Heart left ventricle (tissue), 16 donors: Measurements from ENCODE around the gene CYBA. TPM values are rescaled to one million over a fixed set of nuclear protein-coding genes. Genes with fewer than 3 reads are reported as not detected.

Experiments
- ATAC-seq, 4 donors: fragments of 200-7000 bp; cut with Tn5 transposase; one replicate each; pipeline ENCODE4 v1.9.1; 2020 to 2022; ENCODE audit warnings: moderate library complexity in 4 of 4, mild to moderate bottlenecking in 3 of 4, moderate number of reproducible peaks in 1 of 4
- DNase-seq, 5 donors: peaks; one replicate each; pipeline ENCODE4 v3.0.0-alpha.2; 2020
- H3K27ac ChIP-seq, 12 donors: fragments of 200-600 bp; sonication (generic) in 4 of 12; one replicate each; pipeline versions ENCODE4 v1.5.0 to v1.8.0; 2016 to 2022; ENCODE audit warnings: mild to moderate bottlenecking in 2 of 12
- H3K27me3 ChIP-seq, 9 donors: fragments of 200-600 bp; sonication (generic) in 2 of 9; one replicate each; pipeline versions ENCODE4 v1.5.1 to v1.8.0; 2016 to 2022; ENCODE audit warnings: mild to moderate bottlenecking in 3 of 9
- H3K36me3 ChIP-seq, 9 donors: fragments of 200-600 bp; sonication (generic) in 2 of 9; one replicate each; pipeline versions ENCODE4 v1.5.0 to v1.8.0; 2018 to 2022; ENCODE audit warnings: mild to moderate bottlenecking in 2 of 9
- H3K4me1 ChIP-seq, 12 donors: fragments of 200-600 bp; sonication (generic) in 4 of 12; one replicate each; pipeline versions ENCODE4 v1.5.0 to v1.8.0; 2016 to 2022; ENCODE audit warnings: mild to moderate bottlenecking in 3 of 12
- H3K4me3 ChIP-seq, 12 donors: fragments of 200-600 bp; sonication (generic) in 4 of 12; one replicate each; pipeline versions ENCODE4 v1.5.0 to v1.8.0; 2017 to 2022; ENCODE audit warnings: mild to moderate bottlenecking in 9 of 12, moderate library complexity in 4 of 12
- H3K9me3 ChIP-seq, 12 donors: fragments of 200-600 bp; sonication (generic) in 4 of 12; one replicate each; pipeline versions ENCODE4 v1.5.0 to v1.8.0; 2016 to 2022; ENCODE audit warnings: mild to moderate bottlenecking in 1 of 12
- CTCF ChIP-seq, 12 donors: fragments of 200-600 bp; sonication (generic) in 4 of 12; IDR thresholded peaks; one replicate each; pipeline versions ENCODE4 v1.5.0 to v1.8.0; 2018 to 2022; ENCODE audit warnings: antibody characterized with exemption in 12 of 12, mild to moderate bottlenecking in 5 of 12
- POLR2A ChIP-seq, 2 donors: fragments of 450-650 bp; IDR thresholded peaks; one replicate each; pipeline ENCODE4 v1.6.1; 2017; ENCODE audit warnings: antibody characterized with exemption in 2 of 2, mild to moderate bottlenecking in 2 of 2, moderate library complexity in 2 of 2
- WGBS, 4 donors: extraction: QIAGEN DNeasy Blood & Tissue Kit in 2 of 4; methylation state at CpG; one replicate each; pipeline versions ENCODE4 v1.1.5 to v1.1.7; 2013 to 2018; 5-methylcytosine and 5-hydroxymethylcytosine counted together
- intact Hi-C, 10 donors: fragments of 100-400 bp; cut with DNase I; formaldehyde crosslinking; loops; one replicate each; pipeline versions ENCODE4 v1.11.1 to v1.14.2; 2022
- polyA plus RNA-seq, 2 donors: library from polyadenylated mRNA; stranded (reverse); fragments of 200-250 nt; gene quantifications; one replicate each; pipeline ENCODE4 v1.2.3, GENCODE V29; 2013
- total RNA-seq, 9 donors: library from RNA; depleted of rRNA in 2 of 9; stranded (reverse); fragments of >200 nt in 2 of 9; fragmentation: NEBNext Ultra II Directional in 3 of 9; extraction: Animal tissue kit (Norgen Biotek cat#: 25700) in 3 of 9; gene quantifications; one replicate each; pipeline versions ENCODE4 v1.1.0 to v1.2.4, GENCODE V29; 2016 to 2023
- donor health status: ischemic (EF 13 %, LVEDD 7.1; RV severe dilation, severe dysfunction).
- donor health status: healthy with polysubstance abuse.
- donor health status: DM: no; HTN: yes; CAD: no.
- donor health status: DM: no; HTN: no; CAD: no.
- donor health status: ischemic (EF 25% LVEDD 6.9; RV normal size, moderate dysfunction).
- donor health status: ischemic (EF 25% LVEDD 5.7; RV mildly dilated, moderate dysfunction).
- donor health status: healthy.
- donor health status: DM: yes; HTN: yes; CAD: no.
- donor health status: ischemic (EF 35%, LVEDD 5.7; RV mildly dilated, moderate dysfunction).
- donor health status: nonischemic (EF 11% LVEDD 7.7; RV severe dilation, severe dysfunction).
- donor health status: DM: yes; HTN: yes; CAD: no.
- donor health status: PGD.
- donor health status: ischemic (EF 29% LVEDD 5.4; RV normal size, mild dysfunction).
- donor health status: nonischemic (EF 23%, LVEDD 6.1; RV moderate dilation, normal function).

The CYBA gene
- total and polyA plus RNA-seq, 11 donors, result 22.6 to 227 (median 46.5) TPM

- 6 to 10% (median 8%) methylated on average over 41 to 65 of the region's 65 CpGs for WGBS, 4 donors
- Histone ChIP-seq H3K36me3 (no peaks in the 10 kb centered on the region), H3K27me3 (peaks cover 0 to 76% (median 13%) of the 10 kb centered on the region in 9 donors), H3K4me1 (peaks cover 0 to 45% (median 23%) of the 10 kb centered on the region in 12 donors), H3K27ac (peak within 1 kb of the TSS in 5 of 12 donors; percentile 11 to 83 (median 34)), H3K4me3 (peak within 1 kb of the TSS; percentile 33 to 78 (median 59)), H3K9me3 (no peaks in the 10 kb centered on the region)
- DNase-seq (peak; percentile 81 to 93 (median 87)), ATAC-seq (peak; percentile 68 to 95 (median 90))
- intact Hi-C loops, result no loop called here
- TF ChIP-seq CTCF (IDR thresholded peaks at IDR 0.05), result no peak
- TF ChIP-seq POLR2A (IDR thresholded peaks at IDR 0.05), result no peak
These were observed 35.8 kb upstream of the CYBA start, which contains the start of gene SNAI3 for GRCh38 chr16:88686439-88687253. Gene SNAI3 (minus strand): TSS chr16:88686507. CDS start chr16:88686406, 101 bp downstream.

- H3K36me3 ChIP-seq, result peaks cover 0 to 2% (median 0%) of the 10 kb centered on the region in 9 donors
- WGBS, 4 donors, result 0 to 2% (median 1%) methylated on average over 12 to 25 of the region's 25 CpGs
- H3K9me3 ChIP-seq, result no peaks in the 10 kb centered on the region
- H3K4me3 ChIP-seq, result peak overlapping the region; percentile 33 to 78 (median 59)
- intact Hi-C loops, result no loop called here
- peaks cover 0 to 48% (median 23%) of the 10 kb centered on the region in 12 donors for H3K4me1 ChIP-seq
- ATAC-seq (peak in 3 of 4 donors; percentile 26 to 39 (median 38)), DNase-seq (no peak)
- H3K27me3 ChIP-seq, result peaks cover 0 to 75% (median 13%) of the 10 kb centered on the region in 9 donors
- no peak for TF ChIP-seq POLR2A (IDR thresholded peaks at IDR 0.05)
- no peak for TF ChIP-seq CTCF (IDR thresholded peaks at IDR 0.05)
- peak overlapping the region in 5 of 12 donors; percentile 11 to 83 (median 34) for H3K27ac ChIP-seq
These were observed 35.2 kb upstream of the CYBA start for GRCh38 chr16:88686062-88686438.

- ATAC-seq (peak in 1 of 4 donors; percentile 14), DNase-seq (peak in 1 of 5 donors; percentile 67)
- Histone ChIP-seq H3K9me3 (no peaks in the 10 kb centered on the region), H3K4me1 (peaks cover 0 to 53% (median 23%) of the 10 kb centered on the region in 12 donors), H3K36me3 (peaks cover 0 to 4% (median 0%) of the 10 kb centered on the region in 9 donors), H3K27me3 (peaks cover 0 to 72% (median 9%) of the 10 kb centered on the region in 9 donors), H3K27ac (peak overlapping the region in 2 of 12 donors; percentile 67 to 83), H3K4me3 (peak overlapping the region; percentile 33 to 78 (median 59))
- intact Hi-C loops, result no loop called here
- TF ChIP-seq POLR2A (IDR thresholded peaks at IDR 0.05) (no peak), CTCF (IDR thresholded peaks at IDR 0.05) (peak; percentile 12 to 62 (median 43))
- WGBS, 4 donors, result 6 to 12% (median 10%) methylated on average over 21 to 33 of the region's 33 CpGs
These were observed 34.6 kb upstream of the CYBA start for GRCh38 chr16:88685156-88686061.
